ENCODE measurements around the gene DPP6.

DNA sequence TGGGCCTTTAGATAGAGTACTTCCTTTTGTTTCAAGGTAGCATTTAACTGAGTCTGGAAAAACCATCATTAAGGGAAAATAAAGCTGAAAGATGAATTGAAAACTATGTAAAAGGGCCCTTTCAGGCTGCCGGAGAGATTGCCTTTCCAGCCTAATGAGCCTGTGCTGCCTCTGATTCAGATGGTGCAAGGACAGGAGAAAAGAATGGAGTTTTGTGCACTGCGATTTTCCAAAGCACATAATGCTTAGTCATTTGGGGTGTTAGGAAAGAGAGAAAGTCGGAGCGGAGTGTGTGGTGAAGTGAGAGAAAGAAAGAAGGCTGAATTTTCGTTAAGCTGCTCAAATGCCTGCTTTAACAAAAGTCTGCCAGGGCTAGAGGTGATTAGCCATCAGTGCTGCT, 691.0 kb downstream of the DPP6 start:
- TF ChIP-seq CTCF (IDR thresholded peaks at IDR 0.05; ENCODE audit: low read depth, low read length) (no peak), POLR2A (IDR thresholded peaks at IDR 0.05; ENCODE audit: extremely low read depth, insufficient read length) (no peak)
